ENCODE results near the gene INPP5D.
"Not testable (repeated sequence)": the region's sequence is repeated elsewhere in the genome, so short reads cannot be mapped to it uniquely, and the experiment has no call there.

Gene INPP5D

DNA sequence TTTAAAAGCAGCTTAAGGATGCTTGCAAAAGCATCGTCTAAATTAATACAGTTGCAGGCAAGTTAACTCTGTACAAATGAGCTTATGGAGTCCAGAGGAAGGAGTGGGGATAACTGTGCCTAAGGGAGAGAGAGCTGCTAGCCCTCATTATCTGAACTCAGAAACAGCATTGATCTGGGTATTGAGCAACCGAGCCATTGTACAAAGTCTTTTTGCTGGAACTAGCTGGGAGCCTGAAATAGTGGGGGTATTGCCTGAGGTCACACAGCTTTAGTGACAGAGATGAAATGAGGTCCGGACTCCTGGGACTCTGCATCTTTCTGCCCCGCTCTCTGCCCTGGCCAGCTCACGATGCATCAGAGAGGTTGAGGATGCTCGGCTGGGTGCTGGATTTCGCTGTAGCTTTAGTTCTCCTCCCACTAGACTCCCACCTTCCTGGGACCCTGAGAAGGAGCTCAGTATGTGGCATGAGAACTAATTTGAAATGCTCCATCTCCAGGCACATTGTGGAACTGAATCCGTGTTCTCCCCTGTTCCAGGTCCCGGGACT, 123.8 kb downstream of the INPP5D start:
- no peak for DNase-seq (ENCODE audit: low read depth)

GRCh38 chr2:233184669-233185068, 124.5 kb downstream of the INPP5D start:
- no peak for DNase-seq (ENCODE audit: low read depth)

DNA sequence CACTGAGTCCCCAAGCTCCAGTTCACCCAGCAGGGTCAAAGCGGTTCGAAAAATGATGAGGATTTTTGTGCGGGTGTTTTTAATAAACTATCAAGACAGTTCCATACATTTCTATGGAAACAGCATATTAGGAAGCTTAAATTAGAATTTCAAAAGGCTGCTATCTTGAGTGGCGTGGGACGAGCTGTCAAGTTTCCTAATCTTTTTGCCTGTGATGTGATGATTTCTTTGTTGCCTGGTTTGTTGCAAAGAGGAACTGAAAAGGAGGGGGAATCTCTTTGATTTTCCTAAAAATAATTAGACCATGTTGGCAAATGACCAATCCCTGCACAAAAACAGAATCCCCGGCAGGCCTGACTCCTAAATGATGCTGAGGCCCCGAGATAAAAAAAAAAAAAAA, 125.2 kb downstream of the INPP5D start:
- DNase-seq (ENCODE audit: low read depth): no peak

DNA sequence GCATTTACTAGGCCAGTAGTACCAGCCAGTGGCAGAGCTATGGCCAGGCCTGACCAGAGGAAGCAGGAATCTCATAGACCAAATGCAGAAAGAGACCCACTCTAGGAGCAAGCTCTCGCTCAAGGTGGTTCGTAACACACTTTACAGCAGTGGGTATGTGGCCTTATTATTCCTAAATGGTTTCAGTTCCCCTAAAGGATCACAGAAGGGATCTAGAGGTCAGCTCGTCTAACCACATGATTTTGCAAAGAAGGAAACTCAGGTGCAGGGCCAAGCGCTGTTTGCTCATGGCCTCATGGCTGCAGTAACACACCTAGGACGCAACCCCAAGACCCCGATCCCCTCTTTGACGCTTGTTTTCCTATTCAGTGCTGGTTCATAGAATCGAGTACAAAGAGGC, 125.8 kb downstream of the INPP5D start:
- no peak for DNase-seq (ENCODE audit: low read depth)

GRCh38 chr2:233186851-233187250, 126.7 kb downstream of the INPP5D start:
- no peak for DNase-seq (ENCODE audit: low read depth)

DNA sequence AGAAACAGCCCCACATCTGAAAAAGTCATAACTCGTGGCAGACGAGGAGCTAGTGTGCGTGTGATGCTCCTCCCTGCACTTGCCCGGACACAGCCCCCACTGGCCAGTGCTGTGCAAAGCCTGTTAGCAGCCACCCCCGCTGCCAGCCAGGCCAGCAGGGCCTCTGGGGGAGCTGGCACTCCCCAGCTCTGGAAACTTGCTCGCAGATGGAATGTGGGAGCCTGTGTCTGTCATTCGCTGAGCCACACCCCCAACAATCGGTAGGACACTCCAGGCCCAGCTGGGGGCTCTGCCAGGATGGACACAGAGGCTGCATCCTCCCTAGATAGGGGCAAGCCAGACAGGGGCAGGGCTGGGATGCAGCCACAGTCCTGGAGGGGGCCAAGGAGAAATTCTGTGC, 128.9 kb downstream of the INPP5D start:
- DNase-seq (ENCODE audit: low read depth): no peak

DNA sequence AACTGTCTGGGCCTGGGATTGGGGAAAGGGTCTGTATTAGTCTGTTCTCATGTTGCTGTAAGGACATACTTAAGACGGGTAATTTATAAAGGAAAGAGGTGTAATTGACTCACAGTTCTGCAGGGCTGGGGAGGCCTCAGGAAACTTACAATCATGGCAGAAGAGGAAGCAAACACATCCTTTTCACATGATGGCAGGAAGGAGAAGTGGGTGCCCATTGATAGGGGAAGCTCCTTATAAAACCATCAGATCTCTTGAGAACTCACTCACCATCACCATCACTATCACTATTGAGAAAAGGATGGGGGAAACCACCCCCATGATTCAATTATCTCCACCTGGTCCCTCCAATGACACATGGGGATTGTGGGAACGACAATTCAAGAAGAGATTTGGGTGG, 130.9 kb downstream of the INPP5D start:
- DNase-seq (ENCODE audit: low read depth): not testable (repeated sequence)

DNA sequence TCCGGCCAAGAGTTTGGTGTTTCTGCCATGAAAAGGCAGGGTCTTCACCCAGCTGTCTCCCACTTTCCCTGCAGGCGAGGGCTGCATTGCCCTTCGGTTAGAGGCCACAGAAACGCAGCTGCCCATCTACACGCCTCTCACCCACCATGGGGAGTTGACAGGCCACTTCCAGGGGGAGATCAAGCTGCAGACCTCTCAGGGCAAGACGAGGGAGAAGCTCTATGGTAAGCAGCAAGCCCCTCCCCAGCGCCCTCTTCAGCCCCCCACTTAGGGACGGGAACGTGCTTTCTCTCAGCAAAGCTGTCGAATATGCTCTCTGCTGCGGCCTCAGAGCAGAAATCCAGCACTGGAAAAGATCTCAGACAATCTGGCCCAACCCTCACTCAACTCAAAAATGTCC, 133.6 kb downstream of the INPP5D start:
- no peak for DNase-seq (ENCODE audit: low read depth)

GRCh38 chr2:233195027-233195426, 134.9 kb downstream of the INPP5D start:
- DNase-seq (ENCODE audit: low read depth): no peak

GRCh38 chr2:233197022-233197421, 136.9 kb downstream of the INPP5D start:
- DNase-seq (ENCODE audit: low read depth): no peak

- no peak for DNase-seq (ENCODE audit: low read depth)
These were observed 137.9 kb downstream of the INPP5D start for GRCh38 chr2:233198026-233198425.

DNA sequence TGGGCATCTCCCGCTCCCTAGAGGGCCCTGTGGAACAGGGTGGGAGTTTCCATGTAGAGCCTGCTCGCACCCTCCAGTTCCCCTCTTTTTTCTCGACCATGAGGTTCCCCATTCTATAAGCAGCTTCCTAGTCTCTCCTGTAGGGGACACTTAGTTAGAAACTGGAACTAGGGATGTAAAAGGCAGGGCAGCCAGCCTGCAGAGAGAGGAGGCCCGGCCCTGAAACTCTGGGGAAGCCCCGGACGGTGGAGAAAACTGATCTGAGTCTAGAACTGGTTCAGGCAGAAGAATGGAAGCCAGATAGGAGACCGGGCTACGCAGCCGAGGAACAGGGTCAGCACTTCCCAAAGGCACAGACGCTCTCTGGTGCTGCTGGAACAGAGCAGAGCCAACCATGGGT, 139.7 kb downstream of the INPP5D start:
- DNase-seq (ENCODE audit: low read depth): no peak

DNA sequence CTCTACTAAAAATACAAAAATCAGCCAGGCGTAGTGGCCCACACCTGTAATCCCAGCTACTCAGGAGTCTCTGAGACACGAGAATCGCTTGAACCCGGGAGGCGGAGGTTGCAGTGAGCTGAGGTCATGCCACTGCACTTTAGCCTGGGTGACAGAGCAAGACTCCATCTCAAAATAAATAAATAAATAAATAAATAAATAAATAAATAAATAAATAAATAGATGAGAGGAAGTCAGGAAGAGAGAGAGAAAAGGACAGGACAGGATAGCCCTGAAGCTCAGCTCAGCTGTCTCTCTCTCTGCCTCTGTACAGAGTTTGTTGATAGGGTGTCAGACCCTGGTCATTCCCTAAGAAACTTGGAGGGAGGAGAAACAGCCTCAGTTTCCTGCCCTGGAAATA, 140.6 kb downstream of the INPP5D start:
- DNase-seq (ENCODE audit: low read depth): not testable (repeated sequence)

- no peak for DNase-seq (ENCODE audit: low read depth)
These were observed 141.3 kb downstream of the INPP5D start for GRCh38 chr2:233201258-233202013.

DNA sequence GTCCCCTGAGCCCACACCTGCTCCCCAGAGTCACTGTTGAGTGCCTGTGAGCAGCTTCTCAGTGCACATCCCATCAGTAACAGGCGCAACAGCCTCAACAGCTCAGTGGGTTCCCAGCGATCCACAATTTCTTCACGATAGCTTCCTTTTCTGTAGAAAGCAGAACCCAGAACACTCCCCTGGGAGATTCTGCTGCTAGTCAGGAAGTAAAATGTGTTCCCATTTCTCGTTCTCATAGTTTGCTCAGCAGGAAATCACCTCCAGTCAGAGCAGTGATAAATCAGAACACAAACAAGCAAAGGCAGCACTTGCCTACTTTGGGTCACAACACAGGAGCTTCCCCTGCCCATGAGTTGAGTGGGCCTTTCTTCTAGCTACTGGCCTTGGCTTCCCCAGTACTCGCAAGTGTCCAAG, 142.4 kb downstream of the INPP5D start:
- DNase-seq (ENCODE audit: low read depth): no peak

- DNase-seq (ENCODE audit: low read depth): no peak
These were observed 142.9 kb downstream of the INPP5D start for GRCh38 chr2:233203060-233203459.

DNA sequence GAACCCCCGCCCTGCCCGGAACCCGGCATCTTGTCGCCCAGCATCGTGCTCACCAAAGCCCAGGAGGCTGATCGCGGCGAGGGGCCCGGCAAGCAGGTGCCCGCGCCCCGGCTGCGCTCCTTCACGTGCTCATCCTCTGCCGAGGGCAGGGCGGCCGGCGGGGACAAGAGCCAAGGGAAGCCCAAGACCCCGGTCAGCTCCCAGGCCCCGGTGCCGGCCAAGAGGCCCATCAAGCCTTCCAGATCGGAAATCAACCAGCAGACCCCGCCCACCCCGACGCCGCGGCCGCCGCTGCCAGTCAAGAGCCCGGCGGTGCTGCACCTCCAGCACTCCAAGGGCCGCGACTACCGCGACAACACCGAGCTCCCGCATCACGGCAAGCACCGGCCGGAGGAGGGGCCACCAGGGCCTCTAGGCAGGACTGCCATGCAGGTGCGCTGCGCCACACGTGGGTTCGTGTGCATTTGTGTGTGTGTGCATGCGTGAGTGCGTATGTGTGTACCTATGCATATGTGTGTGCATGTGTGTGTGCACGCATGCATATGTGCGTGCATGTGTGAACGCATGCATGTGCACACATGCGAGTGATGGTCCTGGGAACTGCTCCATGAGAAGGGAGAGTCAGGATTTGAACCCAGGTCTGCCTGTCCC, 144.3 kb downstream of the INPP5D start:
- DNase-seq (ENCODE audit: low read depth): no peak

GRCh38 chr2:233208382-233209116, 148.4 kb downstream of the INPP5D start:
- DNase-seq (ENCODE audit: low read depth): no peak

- DNase-seq (ENCODE audit: low read depth): no peak
These were observed 149.0 kb downstream of the INPP5D start for GRCh38 chr2:233209117-233209532.

DNA sequence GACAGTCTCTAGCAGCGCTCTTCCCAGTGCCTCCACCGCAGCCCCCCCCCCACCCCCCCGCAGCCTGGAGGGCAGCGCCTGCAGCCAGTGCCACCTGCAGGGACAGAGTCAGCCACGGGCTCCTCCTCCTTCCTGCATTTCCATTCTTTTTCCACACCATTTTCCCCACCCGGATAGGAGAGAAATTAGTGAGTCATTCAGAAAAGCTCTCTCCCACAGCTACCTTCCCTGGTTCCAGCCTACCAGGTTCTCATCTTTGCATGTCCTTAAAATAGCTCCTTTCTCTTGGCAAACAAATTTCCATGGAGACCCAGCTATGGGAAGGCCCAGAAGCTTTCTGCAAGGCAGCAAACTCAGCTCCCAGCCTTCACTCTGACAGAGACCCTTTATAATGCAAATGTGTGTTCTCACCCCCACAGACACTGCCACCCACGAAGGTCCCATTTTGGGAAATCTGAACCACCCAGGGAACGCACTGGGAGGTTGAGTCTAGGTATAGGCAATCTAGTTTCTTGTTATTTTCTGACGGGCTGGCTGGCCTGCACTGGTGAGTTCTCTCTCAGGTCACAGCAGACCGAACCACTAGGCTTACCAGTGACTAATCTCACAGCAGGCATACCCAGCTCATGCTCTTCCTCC, 149.5 kb downstream of the INPP5D start:
- DNase-seq (ENCODE audit: low read depth): no peak

DNA sequence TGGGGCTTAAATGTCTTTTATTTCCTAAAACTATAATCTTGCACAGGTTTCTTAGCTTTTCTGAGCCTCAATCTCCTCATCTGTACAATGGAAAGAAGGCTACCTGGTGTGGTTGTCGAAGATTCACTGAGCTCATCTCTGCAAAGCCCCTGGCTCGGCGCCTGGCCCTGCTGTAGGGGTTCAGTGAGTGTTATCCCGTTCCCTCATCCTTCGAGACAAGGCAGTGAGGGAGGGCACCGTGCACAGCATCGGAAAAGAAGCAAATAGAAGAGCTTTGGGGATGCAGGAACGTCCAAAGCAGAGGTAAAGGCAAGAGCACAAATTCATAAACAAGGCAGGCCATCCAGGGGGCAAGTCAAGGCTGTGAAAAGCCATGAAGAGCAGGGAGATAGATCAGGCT, 150.1 kb downstream of the INPP5D start:
- no peak for DNase-seq (ENCODE audit: low read depth)

DNA sequence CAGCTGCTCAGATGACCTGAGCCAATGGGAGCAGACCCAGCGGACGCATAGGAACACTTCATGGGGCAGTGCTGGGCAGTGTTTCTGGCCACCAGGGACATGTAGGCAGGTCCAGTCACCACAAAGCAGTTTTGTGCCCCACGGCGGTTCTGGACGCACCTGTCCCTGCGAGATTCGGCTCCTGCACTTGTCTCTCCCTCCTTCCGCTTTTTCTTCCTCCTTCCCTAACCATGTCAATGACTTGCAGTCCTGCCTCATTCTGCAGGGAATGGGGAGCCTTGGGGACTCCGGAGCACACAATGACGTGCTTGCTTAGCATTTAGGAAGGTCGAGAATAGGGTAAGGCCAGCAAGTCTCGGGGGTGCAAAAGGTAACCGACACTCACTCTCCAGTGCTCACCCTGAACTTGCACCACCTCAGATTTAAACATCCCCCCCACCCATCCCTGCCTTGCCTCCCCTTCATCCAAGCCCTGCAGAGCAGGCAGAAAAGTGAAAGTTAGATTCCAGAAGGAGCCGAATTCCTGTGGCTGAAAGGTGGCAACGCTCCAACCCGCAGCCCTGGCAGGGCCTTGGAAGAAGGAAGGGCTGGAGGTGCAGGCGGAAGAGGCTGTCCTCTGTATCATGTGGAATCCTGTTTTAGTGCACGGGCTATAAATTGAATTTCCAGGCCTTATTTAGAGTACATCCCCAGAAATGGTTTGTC, 150.9 kb downstream of the INPP5D start:
- DNase-seq (ENCODE audit: low read depth): no peak

Data from activated gamma-delta T cell treated with anti-CD3 and anti-CD28 coated beads, Interleukin-2, amount 50 U/mL, for 16 hours (primary cell).